NT2/D1 (cell line): ENCODE results near the gene DHRS7B.

Experiments
- SUZ12 ChIP-seq: IDR thresholded peaks from 2 replicates; pipeline ENCODE4 v1.6.1; 2011; ENCODE audit not compliant: insufficient read length, insufficient read depth; ENCODE audit errors: extremely low read depth
- YY1 ChIP-seq: IDR thresholded peaks from 2 replicates; pipeline ENCODE4 v1.6.1; 2011; ENCODE audit not compliant: insufficient read length, insufficient read depth

DNA sequence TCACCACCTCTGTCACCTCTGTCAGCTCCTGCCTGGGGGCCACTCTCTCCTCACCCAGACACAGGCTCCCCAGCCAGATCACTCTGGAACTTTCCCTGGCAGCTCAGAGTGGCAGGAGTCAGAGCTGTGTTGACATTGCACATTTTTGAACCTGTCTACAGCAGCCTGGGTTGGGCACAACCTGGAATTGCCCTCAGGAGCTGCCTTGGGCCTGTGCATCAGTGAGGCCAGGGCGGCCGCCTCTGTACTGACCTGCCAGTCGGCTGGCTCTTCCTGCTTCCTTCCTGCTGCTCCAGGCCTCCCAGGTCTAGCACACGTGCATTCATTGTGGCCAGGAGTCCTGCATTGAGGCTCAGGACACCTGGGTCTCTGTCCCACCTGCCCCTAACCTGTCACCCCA lies 101.3 kb downstream of the DHRS7B start:
- TF ChIP-seq YY1, result no peak
- no peak for TF ChIP-seq SUZ12
